Type B pancreatic cell (in vitro differentiated cells): ENCODE measurements around the gene WDFY4. TPM values are rescaled to one million over a fixed set of nuclear protein-coding genes. Genes with fewer than 3 reads are reported as not detected.

Source experiments
- DNase-seq: peaks from one replicate; pipeline ENCODE4 v3.0.0; 2021; ENCODE audit warnings: mixed read lengths; ENCODE audit not compliant: unreplicated experiment; ENCODE audit errors: extremely low spot score
- H3K27ac Mint-ChIP-seq: 2 replicates; pipeline ENCODE4 v1.8.0; 2021; ENCODE audit warnings: mild to moderate bottlenecking, mixed read lengths
- H3K27me3 Mint-ChIP-seq: 2 replicates; pipeline ENCODE4 v1.8.0; 2021; ENCODE audit warnings: mixed read lengths
- H3K36me3 Mint-ChIP-seq: 2 replicates; pipeline ENCODE4 v1.8.0; 2021; ENCODE audit warnings: mixed read lengths
- H3K4me1 Mint-ChIP-seq: one replicate; pipeline ENCODE4 v1.8.0; 2021; ENCODE audit warnings: mixed read lengths; ENCODE audit not compliant: unreplicated experiment
- H3K4me3 Mint-ChIP-seq: 2 replicates; pipeline ENCODE4 v1.8.0; 2021; ENCODE audit warnings: mild to moderate bottlenecking, mixed read lengths
- H3K9me3 Mint-ChIP-seq: 2 replicates; pipeline ENCODE4 v1.8.0; 2021; ENCODE audit warnings: mixed read lengths
- CTCF ChIP-seq: fragments of 200-600 bp; sonication (generic); conservative IDR thresholded peaks from 2 replicates; pipeline ENCODE4 v1.5.0; 2021; ENCODE audit warnings: antibody characterized with exemption, mild to moderate bottlenecking
- total RNA-seq: library from RNA; stranded (reverse); gene quantifications from 2 replicates; pipeline ENCODE4 v1.2.1, GENCODE V29; 2021; ENCODE audit warnings: low replicate concordance

WDFY4 gene
- total RNA-seq, 1 donor from 2014 or later, result 0.05 TPM

GRCh38 chr10:48882881-48883280 lies 198.2 kb downstream of the WDFY4 start:
- Mint-ChIP-seq H3K4me1 (no peaks in the 10 kb centered on the region), H3K27me3 (peaks cover 14% of the 10 kb centered on the region), H3K27ac (no peak overlapping the region), H3K4me3 (no peak overlapping the region), H3K36me3 (no peaks in the 10 kb centered on the region), H3K9me3 (no peaks in the 10 kb centered on the region)
- no peak for DNase-seq
- no peak for TF ChIP-seq CTCF

GRCh38 chr10:48883701-48884100 lies 199.0 kb downstream of the WDFY4 start:
- no peak overlapping the region for H3K4me3 Mint-ChIP-seq
- no peak for DNase-seq
- H3K9me3 Mint-ChIP-seq, result no peaks in the 10 kb centered on the region
- no peak overlapping the region for H3K27ac Mint-ChIP-seq
- no peaks in the 10 kb centered on the region for H3K4me1 Mint-ChIP-seq
- H3K27me3 Mint-ChIP-seq, result peaks cover 14% of the 10 kb centered on the region
- TF ChIP-seq CTCF, result no peak
- H3K36me3 Mint-ChIP-seq, result no peaks in the 10 kb centered on the region

GRCh38 chr10:48884179-48885045 lies 199.7 kb downstream of the WDFY4 start:
- Mint-ChIP-seq H3K36me3 (no peaks in the 10 kb centered on the region), H3K4me3 (no peak overlapping the region), H3K9me3 (no peaks in the 10 kb centered on the region), H3K4me1 (no peaks in the 10 kb centered on the region), H3K27me3 (peaks cover 15% of the 10 kb centered on the region), H3K27ac (no peak overlapping the region)
- no peak for TF ChIP-seq CTCF
- no peak for DNase-seq

- Mint-ChIP-seq H3K27me3 (peaks cover 15% of the 10 kb centered on the region), H3K4me3 (no peak overlapping the region), H3K4me1 (no peaks in the 10 kb centered on the region), H3K9me3 (no peaks in the 10 kb centered on the region), H3K36me3 (no peaks in the 10 kb centered on the region), H3K27ac (no peak overlapping the region)
- peak; percentile 68 for TF ChIP-seq CTCF
- no peak for DNase-seq
These were observed 200.7 kb downstream of the WDFY4 start for GRCh38 chr10:48885376-48885775.

GRCh38 chr10:48887982-48888381 lies 203.3 kb downstream of the WDFY4 start:
- Mint-ChIP-seq H3K9me3 (no peaks in the 10 kb centered on the region), H3K36me3 (no peaks in the 10 kb centered on the region), H3K4me1 (no peaks in the 10 kb centered on the region), H3K27me3 (peaks cover 11% of the 10 kb centered on the region), H3K4me3 (no peak overlapping the region), H3K27ac (no peak overlapping the region)
- no peak for TF ChIP-seq CTCF
- DNase-seq, result no peak
